HepG2 (cell line): ENCODE data around the gene RGS19. TPM values are rescaled to one million over a fixed set of nuclear protein-coding genes. Genes with fewer than 3 reads are reported as not detected.
A peak's percentile ranks its signal among the peaks of the same experiment; 100 is the strongest.

Experiments used
- EED ChIP-seq: sonication (generic); formaldehyde crosslinking; IDR thresholded peaks from 2 replicates; pipeline ENCODE4 v1.5.0; 2020; ENCODE audit warnings: mild to moderate bottlenecking, missing genetic modification reagents
- ETV5 ChIP-seq: IDR thresholded peaks from 2 replicates; pipeline ENCODE4 v1.6.1; 2018; ENCODE audit warnings: missing biosample characterization, missing genetic modification reagents, inconsistent platforms, borderline replicate concordance
- ETV6 ChIP-seq: sonication (generic); formaldehyde crosslinking; conservative IDR thresholded peaks from 2 replicates; pipeline ENCODE4 v1.4.0; 2020; ENCODE audit warnings: missing genetic modification reagents
- HDAC2 ChIP-seq: sonication (generic); formaldehyde crosslinking; IDR thresholded peaks from 2 replicates; pipeline ENCODE4 v1.4.0; 2020; ENCODE audit warnings: missing genetic modification reagents
- KLF6 ChIP-seq: IDR thresholded peaks from 2 replicates; pipeline ENCODE4 v1.8.0; 2016; ENCODE audit warnings: missing biosample characterization, missing genetic modification reagents
- KLF9 ChIP-seq: IDR thresholded peaks from 2 replicates; pipeline ENCODE4 v1.6.1; 2016; ENCODE audit warnings: low read depth
- MYNN ChIP-seq: sonication (generic); formaldehyde crosslinking; IDR thresholded peaks from 2 replicates; pipeline ENCODE4 v1.4.0; 2020; ENCODE audit warnings: mild to moderate bottlenecking, low read depth, missing genetic modification reagents
- SMAD9 ChIP-seq: sonication (generic); formaldehyde crosslinking; IDR thresholded peaks from 2 replicates; pipeline ENCODE4 v1.5.1; 2020; ENCODE audit warnings: mild to moderate bottlenecking, missing genetic modification reagents
- TCF7 ChIP-seq: sonication (generic); IDR thresholded peaks from 2 replicates; pipeline ENCODE4 v1.6.1; 2016; ENCODE audit warnings: antibody characterized with exemption, low read depth
- TOE1 ChIP-seq: sonication (generic); formaldehyde crosslinking; IDR thresholded peaks from 2 replicates; pipeline ENCODE4 v1.4.0; 2020; ENCODE audit warnings: mild to moderate bottlenecking, missing genetic modification reagents
- ZNF296 ChIP-seq: sonication (generic); formaldehyde crosslinking; conservative IDR thresholded peaks from 2 replicates; pipeline ENCODE4 v1.5.0; 2020; ENCODE audit warnings: mild to moderate bottlenecking, missing genetic modification reagents
- ZNF34 ChIP-seq: sonication (generic); formaldehyde crosslinking; IDR thresholded peaks from 2 replicates; pipeline ENCODE4 v1.4.0; 2020; ENCODE audit warnings: mild to moderate bottlenecking, missing genetic modification reagents, borderline replicate concordance
- ZNF589 ChIP-seq: sonication (generic); formaldehyde crosslinking; conservative IDR thresholded peaks from 2 replicates; pipeline ENCODE4 v1.8.0; 2022; ENCODE audit warnings: mild to moderate bottlenecking, moderate library complexity, missing genetic modification reagents
- ZNF777 ChIP-seq: sonication (generic); formaldehyde crosslinking; IDR thresholded peaks from 2 replicates; pipeline ENCODE4 v1.4.0; 2020; ENCODE audit warnings: missing genetic modification reagents
- ZSCAN31 ChIP-seq: sonication (generic); formaldehyde crosslinking; IDR thresholded peaks from 2 replicates; pipeline ENCODE4 v1.5.0; 2020; ENCODE audit warnings: low read depth, mild to moderate bottlenecking, missing genetic modification reagents
- polyA plus RNA-seq, 8 experiments: library from polyadenylated mRNA; depleted of rRNA in 3 of 8; stranded (reverse) in 7 of 8; unstranded in 1 of 8; fragments of >200 nt; fragmentation: Illumina TruSeq in 4 of 8; extraction: Trizol in 4 of 8; gene quantifications; 2 replicates each; pipeline versions ENCODE4 v1.2.1 to v1.2.3, GENCODE V29; 2011 to 2016; ENCODE audit warnings: low read depth in 4 of 8, missing spikeins in 1 of 8, mixed read lengths in 1 of 8; ENCODE audit not compliant: insufficient read depth in 1 of 8
- total RNA-seq, 5 experiments: library from RNA; depleted of rRNA; stranded (reverse); fragments of >200 nt; fragmentation: Illumina TruSeq; extraction: Trizol; gene quantifications; 2 replicates each; pipeline ENCODE4 v1.2.3, GENCODE V29; 2016; ENCODE audit warnings: low read depth in 1 of 5
- TF ChIP-seq, protein P1 (sequence below): sonication (generic); formaldehyde crosslinking; IDR thresholded peaks from 2 replicates; pipeline ENCODE4 v1.8.0; 2022; ENCODE audit warnings: missing genetic modification reagents, mild to moderate bottlenecking, moderate library complexity, borderline replicate concordance
- TF ChIP-seq, protein P2 (sequence below): sonication (generic); formaldehyde crosslinking; IDR thresholded peaks from 2 replicates; pipeline ENCODE4 v1.4.0; 2020; ENCODE audit warnings: mild to moderate bottlenecking, missing genetic modification reagents
- TF ChIP-seq, protein P3 (sequence below): sonication (generic); formaldehyde crosslinking; IDR thresholded peaks from 2 replicates; pipeline ENCODE4 v1.4.0; 2020; ENCODE audit warnings: mild to moderate bottlenecking, missing genetic modification reagents, borderline replicate concordance
- TF ChIP-seq, protein P4 (sequence below): sonication (generic); formaldehyde crosslinking; IDR thresholded peaks from 2 replicates; pipeline ENCODE4 v1.4.0; 2020; ENCODE audit warnings: missing genetic modification reagents

Gene RGS19
- total and polyA plus RNA-seq, 2 of the 13 experiments (the other 11 are each of a cell fraction or from before 2014, with no cell fraction given), result 10.7 to 11.9 TPM

DNA sequence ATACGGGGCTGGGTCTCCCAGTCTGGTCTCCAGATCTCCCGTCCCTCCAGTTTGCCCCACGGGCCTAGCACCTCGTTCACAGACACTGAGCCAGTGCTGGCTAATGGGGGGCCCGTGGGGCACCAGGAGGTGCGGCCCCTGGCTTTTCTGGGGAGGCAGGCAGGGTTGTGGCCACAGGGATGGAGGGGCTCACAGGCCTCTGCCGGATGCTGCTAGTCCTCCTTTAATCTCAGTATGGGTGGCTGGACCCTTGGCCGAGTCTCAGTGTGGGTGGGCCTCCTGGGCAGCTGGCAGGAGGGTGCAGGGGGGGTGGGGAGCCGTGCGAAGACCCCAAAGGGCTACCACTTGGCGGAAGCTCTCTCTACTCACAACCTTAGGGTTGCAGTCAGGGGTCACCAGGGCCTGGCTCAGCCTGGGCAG is 28.3 kb downstream of the RGS19 start (continued):
- TF ChIP-seq ZNF296 (CRISPR knock-in tag), result peak; percentile 0; the same call in 1 of the 2 replicates
- TF ChIP-seq, protein P1, sequence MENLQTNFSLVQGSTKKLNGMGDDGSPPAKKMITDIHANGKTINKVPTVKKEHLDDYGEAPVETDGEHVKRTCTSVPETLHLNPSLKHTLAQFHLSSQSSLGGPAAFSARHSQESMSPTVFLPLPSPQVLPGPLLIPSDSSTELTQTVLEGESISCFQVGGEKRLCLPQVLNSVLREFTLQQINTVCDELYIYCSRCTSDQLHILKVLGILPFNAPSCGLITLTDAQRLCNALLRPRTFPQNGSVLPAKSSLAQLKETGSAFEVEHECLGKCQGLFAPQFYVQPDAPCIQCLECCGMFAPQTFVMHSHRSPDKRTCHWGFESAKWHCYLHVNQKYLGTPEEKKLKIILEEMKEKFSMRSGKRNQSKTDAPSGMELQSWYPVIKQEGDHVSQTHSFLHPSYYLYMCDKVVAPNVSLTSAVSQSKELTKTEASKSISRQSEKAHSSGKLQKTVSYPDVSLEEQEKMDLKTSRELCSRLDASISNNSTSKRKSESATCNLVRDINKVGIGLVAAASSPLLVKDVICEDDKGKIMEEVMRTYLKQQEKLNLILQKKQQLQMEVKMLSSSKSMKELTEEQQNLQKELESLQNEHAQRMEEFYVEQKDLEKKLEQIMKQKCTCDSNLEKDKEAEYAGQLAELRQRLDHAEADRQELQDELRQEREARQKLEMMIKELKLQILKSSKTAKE, result no peak
- TF ChIP-seq TOE1, result no peak
- TF ChIP-seq, protein P2, sequence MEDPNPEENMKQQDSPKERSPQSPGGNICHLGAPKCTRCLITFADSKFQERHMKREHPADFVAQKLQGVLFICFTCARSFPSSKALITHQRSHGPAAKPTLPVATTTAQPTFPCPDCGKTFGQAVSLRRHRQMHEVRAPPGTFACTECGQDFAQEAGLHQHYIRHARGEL (CRISPR knock-in tag), result no peak
- TF ChIP-seq ZNF34 (CRISPR knock-in tag), result no peak
- TF ChIP-seq EED (CRISPR knock-in tag), result no peak
- TF ChIP-seq ZNF589 (CRISPR knock-in tag), result no peak
- TF ChIP-seq, protein P3, sequence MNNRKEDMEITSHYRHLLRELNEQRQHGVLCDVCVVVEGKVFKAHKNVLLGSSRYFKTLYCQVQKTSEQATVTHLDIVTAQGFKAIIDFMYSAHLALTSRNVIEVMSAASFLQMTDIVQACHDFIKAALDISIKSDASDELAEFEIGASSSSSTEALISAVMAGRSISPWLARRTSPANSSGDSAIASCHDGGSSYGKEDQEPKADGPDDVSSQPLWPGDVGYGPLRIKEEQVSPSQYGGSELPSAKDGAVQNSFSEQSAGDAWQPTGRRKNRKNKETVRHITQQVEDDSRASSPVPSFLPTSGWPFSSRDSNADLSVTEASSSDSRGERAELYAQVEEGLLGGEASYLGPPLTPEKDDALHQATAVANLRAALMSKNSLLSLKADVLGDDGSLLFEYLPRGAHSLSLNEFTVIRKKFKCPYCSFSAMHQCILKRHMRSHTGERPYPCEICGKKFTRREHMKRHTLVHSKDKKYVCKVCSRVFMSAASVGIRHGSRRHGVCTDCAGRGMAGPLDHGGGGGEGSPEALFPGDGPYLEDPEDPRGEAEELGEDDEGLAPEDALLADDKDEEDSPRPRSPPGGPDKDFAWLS (CRISPR knock-in tag), result no peak
- no peak for TF ChIP-seq ZNF777
- no peak for TF ChIP-seq KLF6
- TF ChIP-seq MYNN (CRISPR knock-in tag), result peak; percentile 19; the same call in 1 of the 2 replicates
- TF ChIP-seq, protein P4, sequence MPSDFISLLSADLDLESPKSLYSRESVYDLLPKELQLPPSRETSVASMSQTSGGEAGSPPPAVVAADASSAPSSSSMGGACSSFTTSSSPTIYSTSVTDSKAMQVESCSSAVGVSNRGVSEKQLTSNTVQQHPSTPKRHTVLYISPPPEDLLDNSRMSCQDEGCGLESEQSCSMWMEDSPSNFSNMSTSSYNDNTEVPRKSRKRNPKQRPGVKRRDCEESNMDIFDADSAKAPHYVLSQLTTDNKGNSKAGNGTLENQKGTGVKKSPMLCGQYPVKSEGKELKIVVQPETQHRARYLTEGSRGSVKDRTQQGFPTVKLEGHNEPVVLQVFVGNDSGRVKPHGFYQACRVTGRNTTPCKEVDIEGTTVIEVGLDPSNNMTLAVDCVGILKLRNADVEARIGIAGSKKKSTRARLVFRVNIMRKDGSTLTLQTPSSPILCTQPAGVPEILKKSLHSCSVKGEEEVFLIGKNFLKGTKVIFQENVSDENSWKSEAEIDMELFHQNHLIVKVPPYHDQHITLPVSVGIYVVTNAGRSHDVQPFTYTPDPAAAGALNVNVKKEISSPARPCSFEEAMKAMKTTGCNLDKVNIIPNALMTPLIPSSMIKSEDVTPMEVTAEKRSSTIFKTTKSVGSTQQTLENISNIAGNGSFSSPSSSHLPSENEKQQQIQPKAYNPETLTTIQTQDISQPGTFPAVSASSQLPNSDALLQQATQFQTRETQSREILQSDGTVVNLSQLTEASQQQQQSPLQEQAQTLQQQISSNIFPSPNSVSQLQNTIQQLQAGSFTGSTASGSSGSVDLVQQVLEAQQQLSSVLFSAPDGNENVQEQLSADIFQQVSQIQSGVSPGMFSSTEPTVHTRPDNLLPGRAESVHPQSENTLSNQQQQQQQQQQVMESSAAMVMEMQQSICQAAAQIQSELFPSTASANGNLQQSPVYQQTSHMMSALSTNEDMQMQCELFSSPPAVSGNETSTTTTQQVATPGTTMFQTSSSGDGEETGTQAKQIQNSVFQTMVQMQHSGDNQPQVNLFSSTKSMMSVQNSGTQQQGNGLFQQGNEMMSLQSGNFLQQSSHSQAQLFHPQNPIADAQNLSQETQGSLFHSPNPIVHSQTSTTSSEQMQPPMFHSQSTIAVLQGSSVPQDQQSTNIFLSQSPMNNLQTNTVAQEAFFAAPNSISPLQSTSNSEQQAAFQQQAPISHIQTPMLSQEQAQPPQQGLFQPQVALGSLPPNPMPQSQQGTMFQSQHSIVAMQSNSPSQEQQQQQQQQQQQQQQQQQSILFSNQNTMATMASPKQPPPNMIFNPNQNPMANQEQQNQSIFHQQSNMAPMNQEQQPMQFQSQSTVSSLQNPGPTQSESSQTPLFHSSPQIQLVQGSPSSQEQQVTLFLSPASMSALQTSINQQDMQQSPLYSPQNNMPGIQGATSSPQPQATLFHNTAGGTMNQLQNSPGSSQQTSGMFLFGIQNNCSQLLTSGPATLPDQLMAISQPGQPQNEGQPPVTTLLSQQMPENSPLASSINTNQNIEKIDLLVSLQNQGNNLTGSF (CRISPR knock-in tag), result no peak
- no peak for TF ChIP-seq KLF9
- 0 out of 2 replicates have a peak, but pooled peaks have one; percentile 49 for TF ChIP-seq SMAD9 (CRISPR knock-in tag)
- no peak for TF ChIP-seq ETV5 (CRISPR knock-in tag)
- TF ChIP-seq TCF7, result no peak
- no peak for TF ChIP-seq ZSCAN31 (CRISPR knock-in tag)
- TF ChIP-seq HDAC2 (CRISPR knock-in tag), result no peak
- no peak for TF ChIP-seq ETV6 (CRISPR knock-in tag)
